Measurements from ENCODE around the gene CNPY1.
"Not testable (repeated sequence)": the region's sequence is repeated elsewhere in the genome, so short reads cannot be mapped to it uniquely, and the experiment has no call there.

The CNPY1 gene

DNA sequence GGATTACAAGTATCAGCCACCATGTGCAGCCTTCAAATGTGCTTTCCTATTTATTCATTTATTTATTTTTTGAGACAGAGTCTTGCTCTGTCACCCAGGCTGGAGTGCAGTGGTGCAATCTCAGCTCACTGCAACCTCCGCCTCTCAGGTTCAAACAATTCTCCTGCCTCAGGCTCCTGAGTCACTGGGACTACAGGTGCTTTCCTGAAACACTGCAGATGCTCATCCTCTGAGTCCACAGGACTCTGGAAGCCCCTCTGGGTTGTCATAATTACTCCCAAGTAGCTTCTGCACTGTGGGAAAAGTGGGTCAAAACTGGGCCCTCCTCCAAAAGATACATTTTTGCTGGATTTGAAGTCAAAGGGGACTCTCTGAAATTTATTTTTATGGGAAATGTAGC, at the start of gene CNPY1:
Gene CNPY1 (minus strand): TSS at position 111 of the 400 bp plus-strand sequence. CDS start 630 bp downstream, outside the sequence.
- not testable (repeated sequence) for DNase-seq

DNA sequence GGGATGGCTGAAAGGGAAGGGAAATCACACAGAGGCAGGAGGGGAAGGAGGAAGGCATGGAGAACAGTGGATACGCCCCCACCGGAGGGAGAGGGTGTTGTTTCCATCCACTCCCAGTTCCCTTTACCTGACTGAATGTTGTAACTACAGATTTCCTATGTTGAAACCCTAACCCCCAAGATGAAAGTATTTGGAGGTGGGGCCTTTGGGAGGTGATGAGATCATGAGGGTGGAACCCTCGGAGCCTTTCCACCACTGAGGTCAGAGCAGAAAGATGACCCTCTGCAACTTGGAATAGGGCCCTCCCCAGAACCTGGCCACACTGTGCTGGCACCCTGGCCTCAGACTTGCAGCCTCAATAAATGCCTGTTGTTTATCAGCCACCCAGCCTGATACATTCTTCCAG, 48.6 kb upstream of the CNPY1 start:
- DNase-seq, result no peak

DNA sequence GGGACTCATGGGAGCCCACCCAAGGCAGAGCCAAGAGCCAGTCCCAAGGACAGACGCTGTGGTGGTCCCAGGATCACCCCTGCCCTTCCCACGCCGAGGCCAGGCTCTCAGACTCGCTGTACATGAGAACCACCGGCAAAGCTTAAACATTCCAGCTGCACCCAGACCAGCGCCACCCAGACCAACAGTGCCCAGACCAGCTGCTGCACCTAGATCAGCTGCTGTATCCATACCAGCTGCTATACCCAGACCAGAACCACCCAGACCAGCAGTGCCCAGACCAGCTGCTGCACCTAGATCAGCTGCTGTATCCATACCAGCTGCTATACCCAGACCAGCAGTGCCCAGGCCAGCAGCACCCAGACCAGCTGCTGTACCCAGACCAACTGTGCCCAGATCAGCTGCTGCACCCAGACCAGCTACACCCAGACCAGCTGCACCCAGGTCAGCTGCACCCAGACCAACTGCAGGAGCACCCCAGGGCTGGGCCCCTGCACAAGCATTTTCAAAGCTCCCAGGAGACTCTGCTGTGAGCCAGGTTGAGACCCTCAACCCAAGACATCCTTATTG, 47.9 kb upstream of the CNPY1 start:
- no peak for DNase-seq

DNA sequence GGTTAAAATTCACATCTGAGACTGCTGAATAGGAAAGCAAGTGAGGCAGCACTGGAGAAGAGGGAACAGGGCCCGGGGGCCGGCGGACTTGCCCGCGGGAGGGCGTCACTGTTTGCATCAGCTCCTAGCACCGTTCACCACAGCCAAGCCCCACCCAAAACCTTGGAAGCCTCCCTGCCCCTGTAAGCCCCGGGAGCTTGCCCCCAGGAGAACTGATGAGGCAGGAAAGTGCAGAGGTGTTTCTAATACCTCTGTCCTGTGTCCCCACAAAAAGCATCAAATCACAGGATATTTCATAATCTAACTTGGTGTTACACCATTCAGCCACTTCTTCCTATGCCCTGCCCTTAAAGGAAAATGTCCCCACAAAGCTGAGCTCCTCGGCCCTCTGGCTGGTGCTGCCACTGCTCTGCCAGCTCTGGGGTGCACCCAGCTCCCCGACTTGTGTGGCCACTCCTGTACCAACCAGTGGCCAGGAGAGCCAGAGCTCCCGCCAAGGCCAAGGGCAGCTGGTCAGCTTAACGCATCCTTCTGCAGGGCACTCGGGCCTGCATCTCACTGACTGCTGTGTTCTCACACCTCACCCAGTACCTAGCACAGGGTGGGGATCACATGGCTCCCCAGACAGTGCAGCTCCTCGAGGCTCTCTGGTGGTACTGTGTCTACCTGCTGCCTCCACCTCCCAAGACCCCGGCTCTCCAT, 47.3 kb upstream of the CNPY1 start:
- no peak for DNase-seq

DNA sequence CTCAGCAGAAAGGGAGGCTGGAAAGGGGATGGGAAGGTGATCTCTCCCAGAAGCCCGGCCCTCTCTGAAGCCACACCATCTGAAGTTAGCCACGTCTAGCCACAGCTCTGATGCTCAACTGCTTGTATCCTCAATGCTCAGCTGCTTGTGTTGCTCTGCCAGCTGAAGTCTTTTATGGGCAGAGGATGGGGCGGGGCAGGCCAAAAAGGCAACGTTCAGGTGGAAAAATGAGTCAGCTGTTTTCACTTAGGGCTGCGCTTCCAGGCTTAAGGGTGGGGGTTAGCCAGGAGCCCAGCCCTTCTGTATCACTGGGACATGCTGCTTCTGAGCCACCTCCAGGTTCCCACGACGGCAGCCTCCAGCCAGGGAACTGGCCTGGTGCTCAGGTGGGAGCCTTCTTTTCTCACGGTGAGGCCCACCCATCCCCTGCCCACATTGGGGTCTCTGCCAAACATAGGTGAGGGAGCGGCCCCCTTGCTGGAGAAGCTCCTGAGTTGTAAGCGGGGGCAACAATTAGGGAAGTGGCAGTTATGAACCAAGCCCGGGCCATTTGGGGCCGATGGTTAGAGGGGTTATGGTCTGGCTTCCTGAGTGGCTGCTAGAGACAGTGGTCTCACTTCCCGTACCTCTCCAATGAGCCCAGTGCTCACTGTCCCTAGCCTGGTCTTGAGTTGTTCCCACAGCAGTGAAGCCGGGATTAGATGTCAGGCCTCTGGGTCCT, 44.9 kb upstream of the CNPY1 start:
- DNase-seq, result no peak

DNA sequence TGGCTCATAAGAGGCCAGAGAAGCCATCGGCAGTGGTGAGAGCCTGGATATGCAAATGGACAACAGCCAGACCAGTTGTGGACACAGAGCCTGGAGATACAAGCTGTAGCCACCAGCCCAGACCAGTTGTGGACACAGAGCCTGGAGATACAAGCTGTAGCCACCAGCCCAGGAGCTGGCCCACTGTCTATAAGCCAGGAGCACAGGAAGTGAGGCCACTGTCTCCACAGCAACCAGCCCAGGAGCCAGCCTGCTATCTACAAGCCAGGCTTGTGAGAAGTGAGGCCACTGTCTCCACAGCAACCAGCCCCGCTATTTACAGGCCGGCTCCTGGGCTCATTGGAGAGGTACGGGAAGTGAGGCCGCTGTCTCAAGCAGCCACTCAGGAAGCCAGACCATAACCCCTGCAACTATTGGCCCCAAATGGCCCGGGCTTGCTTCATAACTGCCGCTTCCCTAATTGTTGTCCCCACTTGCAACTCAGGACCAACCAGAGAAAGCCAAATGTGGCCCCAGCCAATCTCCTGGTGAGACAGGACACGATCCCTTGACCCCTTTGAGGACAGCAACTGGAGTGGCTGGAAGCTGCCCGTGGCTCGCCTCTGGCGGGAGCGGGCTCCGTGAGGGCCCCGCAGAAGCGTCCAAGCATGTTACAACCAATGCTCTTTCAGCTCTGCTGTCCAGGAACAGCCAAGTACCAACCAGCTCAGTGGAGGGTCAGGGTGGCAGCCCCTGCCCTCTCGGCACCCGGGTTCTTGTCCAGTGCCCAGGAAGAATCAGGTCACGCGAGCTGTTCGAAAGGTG, 44.1 kb upstream of the CNPY1 start:
- peak; percentile 4 for DNase-seq

DNA sequence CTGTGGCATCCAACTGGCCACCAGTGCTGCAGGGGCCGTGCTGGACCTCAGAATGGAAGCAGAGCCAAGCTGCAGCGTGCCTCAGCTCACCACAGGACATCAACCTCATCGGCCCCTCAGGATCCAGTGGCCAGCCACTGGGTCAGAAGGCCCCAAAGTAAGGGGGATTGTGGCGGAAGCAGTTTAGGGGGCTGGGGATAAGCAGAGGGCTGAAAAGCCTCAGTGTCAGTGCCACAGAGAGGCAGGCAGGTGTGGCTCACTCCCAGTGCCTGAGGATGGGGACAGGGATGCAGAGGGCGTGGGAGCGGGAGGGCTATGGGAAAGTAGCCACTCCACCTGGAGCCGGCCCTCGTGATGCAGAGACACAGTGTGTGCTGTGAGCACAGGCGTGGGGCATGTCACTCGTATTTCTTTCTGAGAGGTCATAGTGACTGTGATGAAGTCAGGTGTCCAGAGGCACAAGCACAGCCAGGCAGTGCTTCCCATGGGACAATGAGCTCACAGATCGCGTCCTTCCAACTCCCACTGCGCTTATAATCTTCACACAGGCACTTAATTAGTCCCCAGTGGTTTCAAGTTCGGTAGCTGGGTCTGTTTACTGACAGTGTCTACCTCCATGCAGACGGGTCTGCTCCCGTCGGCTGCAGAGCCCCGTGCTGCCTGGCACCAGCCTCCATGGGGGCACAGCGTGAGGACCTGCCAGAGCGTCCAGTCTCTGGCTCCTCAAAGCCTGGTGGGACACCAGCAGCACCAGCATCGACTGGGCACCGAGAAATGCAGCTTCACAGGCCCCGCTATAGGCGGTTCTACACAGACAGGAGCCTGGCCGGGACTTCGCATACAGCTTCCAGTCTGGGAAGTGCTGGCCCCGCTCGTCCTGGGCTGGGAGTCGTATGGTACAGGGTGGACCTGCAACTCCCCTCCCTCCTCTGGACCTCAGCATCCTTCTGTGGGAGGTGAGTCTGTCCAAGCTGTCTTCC, 42.9 kb upstream of the CNPY1 start:
- DNase-seq, result no peak

DNA sequence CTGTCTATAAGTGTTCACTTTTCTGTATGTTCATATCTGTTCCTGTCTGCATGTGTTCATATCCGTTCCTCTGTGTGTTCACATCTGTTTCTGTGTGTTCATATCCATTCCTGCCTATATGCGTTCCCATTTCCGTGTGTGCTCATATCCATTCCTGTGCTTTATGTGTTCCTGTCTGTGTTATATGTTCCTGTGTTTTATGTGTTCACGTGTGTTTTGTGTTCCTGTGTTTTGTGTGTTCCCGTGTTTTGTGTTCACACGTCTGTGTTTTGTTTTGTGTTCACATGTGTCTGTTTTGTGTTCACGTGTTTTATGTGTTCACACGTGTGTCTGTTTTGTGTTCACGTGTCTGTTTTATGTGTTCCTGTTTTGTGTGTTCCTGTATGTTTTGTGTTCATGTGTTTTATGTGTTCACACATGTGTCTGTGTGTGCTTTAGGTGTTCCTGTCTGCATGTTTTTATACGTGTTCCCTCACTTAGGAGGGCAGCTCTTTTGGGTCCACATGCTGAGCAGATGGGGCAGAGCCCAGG, 42.2 kb upstream of the CNPY1 start:
- no peak for DNase-seq

DNA sequence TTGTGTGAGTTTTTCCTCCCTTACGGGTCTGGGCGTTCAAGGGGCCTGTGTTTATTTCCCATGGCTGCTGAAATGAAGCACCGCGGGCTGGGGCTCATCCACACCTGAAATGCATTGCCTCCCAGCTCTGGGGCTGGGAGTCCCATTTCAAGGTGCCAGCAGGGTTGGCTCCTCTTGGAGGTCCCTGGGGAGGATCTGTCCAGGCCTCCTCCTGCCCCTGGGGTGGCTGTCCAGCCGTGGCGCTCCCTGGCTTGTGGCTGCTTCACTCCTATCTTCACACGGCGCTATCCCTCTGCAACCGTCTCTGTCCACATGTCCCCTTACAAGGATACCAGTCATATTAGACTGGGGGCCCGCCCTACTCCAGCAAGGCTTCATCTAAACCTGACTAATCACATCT, 41.1 kb upstream of the CNPY1 start:
- no peak for DNase-seq

DNA sequence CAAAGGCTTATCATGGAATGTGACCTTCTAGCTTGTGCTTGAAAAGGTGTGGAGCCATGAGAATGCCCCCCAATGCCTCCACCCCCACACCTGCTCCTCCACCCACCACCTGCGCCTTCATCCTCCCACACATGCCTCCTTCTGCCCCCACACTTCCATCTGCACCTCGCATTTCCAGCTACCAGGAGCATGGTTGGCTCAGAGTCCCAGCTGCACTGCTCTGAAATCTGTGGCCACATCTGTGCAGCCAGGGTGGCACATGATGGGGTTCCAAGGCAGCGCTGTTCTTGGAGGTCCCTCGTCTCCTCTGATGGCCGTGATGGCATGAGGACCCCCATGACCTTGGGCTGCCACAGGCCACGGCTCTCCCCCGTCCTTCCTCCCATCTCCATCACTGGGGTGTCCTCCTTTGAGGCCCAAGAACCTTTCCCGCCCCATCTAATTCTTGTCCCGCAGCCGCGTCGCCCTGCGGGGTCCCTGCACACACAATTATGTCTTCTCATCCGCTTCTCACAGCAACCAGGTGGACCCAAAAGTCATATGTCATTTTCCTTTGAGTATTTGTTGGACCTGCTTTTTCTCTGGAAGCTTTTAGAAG, 40.6 kb upstream of the CNPY1 start:
- DNase-seq, result no peak

DNA sequence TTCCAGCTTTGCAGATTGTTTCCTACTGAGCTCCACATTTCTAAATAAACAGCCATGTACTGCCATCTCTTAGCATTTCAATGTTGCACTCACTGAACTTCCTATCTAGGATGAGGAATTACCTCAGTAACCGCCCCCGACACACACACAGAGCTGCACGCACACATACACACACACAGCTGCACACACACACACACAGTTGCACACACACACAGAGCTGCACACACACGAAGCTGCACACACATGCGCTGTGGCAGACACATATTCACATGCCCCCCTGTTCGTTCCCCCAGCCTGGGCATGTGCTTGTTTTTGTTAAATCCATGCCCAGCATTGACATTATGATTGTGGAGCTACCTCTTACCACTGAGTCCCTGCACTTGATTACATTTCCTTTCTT, 39.6 kb upstream of the CNPY1 start:
- no peak for DNase-seq

DNA sequence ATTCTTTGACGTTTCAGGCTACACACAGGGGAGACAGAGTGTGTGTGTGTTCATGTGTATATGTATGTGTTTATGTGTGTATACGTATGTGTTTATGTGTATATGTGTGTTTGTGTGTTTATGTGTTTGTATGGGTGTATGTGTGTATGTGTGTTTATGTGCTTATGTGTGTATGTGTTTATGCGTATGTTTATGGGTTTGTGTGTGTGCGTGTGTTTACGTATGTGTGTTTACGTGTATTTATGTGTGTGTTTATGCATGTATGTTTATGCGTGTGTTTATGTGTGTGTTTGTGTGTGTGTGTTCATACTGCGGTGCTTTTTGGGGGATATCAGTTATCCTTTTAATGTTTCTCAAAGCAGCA, 39.2 kb upstream of the CNPY1 start:
- DNase-seq, result no peak

DNA sequence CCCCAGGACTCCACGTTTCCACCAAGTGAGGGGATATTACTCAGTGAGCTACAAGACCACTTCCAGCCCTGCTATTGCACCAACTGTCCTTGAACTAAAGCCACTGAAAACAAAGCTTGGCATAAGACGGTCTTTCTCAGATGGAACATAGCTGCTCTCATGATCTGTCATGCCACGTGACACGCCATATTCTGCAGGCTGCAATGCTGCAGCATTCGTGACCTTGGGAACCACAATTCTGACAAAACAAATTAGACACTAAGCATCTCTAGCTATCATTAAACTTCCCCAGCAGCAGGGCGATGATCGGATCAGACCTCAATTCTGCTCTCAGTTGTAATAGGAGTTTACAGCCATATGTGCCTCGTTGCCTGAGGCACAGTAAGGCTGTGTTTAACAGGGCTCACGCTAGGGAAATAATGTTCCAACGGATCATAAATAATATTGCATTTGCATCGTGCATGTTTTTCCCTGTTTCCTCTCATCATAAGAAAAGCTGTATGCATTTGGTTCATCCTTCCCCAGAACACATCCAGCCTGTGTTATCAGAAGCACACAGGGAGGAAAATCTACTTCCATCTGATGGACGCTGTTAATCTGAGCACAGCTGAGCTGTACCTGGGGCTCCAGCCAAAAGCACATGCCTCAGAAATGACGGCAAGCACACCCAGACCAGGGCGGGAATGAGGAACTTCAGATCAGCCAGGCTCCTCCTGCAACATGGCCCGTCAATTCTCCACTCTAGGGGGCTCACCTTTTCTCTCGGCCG, 38.6 kb upstream of the CNPY1 start:
- no peak for DNase-seq

DNA sequence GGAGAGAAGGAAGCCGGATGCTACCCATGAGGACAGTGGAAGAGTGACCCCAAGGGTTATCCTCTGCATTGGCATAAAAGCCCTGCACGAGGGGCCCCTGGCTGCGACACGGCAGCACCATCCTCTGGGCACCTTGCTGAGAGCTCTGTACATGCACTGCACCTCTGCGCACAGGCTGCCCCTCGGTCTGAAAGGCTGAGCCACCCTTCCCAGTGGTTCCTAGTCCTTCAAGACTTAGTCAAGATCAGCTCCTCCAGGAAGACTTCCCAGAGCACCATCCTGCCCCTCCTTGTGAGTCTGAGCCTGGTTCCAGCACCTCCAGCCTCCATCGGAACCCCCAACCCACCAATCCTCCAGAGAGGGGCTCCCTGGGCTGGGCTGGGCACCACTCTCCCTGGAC, 37.9 kb upstream of the CNPY1 start:
- DNase-seq, result no peak

DNA sequence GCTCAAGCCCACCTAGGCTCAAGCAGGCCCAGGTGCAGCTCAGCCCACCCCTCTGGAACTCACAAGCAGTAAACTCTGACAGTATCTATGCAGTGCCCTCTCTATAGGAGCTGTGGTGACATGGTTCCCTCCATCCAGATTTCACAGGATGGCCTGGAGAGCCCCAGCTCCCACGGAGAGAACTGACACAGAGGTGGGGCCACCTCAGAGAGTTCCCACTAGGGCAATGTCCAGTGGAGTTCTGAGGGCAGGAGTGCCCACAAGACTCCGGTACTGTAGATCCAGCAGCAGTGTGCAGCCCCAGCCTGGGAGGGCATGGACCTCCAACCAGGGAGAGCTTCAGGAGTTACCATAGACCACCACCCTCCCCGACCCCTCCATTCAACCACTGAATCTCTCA, 37.3 kb upstream of the CNPY1 start:
- no peak for DNase-seq

DNA sequence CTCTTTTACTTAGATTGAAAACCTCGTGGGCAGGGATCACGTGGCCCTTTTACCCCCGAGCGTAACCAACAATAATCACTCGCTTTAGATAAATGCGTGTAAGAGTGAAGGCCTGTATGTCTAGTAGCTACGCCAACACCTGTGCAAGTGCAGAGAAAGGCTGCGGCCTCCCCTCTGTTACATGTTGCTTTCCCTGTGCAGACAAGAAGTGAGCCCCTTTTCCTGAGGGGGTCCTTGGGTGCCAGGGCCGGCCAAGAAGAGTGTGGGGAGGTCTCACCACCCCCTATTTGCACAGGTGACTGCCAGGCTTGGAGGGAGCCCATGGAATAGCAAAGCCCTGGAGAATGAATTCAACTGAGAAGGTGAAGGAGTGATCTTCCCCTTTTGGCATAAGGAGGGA, 35.6 kb upstream of the CNPY1 start:
- no peak for DNase-seq

DNA sequence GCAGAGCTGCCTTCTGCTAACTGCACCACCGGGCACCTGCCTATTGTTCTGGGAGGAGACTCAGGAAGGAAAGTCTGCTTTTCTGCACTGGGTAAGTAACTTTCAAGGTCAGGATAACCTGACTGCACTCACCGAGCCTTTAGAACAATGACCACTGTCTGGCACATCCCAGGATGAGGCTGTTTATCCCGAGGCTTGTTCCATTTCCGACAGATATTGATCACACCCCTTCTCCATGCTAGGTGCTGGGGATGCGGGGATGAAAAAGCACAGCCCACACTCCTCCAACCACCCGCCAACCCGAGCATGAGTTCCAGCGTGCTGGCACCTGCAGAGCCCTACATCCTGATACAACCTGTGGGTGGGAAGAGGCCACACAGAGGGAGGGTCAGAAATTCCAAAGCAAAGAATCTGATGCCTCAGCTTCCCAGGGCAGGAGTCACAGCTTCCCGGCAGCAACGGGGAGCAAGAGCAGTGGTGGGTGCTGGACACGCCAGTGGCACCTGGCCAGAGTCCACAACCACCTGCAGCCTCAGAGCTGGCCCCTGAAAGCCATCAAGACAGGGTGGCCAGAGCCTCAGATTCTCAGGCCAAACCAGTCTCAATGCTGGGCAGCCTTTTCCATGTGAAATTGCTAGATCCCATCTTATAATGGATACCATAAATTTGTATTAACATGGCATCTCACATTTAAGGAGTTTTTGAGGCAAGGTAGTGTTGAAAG, 34.9 kb upstream of the CNPY1 start:
- no peak for DNase-seq

DNA sequence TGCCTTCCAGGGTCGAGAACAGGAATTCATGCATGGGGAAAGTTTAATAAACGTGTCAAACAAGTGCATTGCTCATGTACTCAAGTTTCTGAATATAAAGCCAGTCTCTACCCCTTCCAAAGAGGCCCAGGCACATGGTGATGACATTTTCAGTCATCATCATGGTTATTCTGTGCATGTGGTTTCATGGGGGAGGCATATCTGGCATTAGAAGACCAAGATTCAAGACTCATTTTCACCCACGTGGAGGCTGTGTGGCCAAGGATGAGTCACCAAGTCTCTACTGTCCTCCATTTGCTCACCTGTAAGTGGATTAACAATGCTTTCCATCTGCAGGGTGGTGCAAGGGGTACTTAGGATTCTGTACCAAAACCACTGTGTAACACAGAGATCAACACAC, 34.0 kb upstream of the CNPY1 start:
- no peak for DNase-seq

DNA sequence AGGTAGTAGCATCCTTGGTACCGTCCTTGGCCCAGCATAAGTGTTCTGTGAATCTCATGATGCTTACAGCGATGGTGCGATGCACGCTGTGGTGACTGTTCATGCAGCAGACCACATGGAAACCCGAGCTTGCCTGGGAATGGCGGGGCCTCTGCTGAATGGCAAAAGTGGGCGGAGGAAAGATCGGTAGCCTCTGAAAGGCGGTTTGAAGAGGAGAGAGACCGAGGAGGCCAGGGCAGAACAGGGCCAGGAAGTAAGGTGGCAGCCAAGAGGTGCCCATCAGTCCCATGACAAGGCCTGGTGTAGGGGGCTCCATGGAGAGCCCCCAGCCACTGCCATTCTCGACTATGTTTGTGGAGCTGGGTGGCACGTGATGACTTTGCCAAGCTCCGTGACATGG, 33.2 kb upstream of the CNPY1 start:
- DNase-seq, result no peak

DNA sequence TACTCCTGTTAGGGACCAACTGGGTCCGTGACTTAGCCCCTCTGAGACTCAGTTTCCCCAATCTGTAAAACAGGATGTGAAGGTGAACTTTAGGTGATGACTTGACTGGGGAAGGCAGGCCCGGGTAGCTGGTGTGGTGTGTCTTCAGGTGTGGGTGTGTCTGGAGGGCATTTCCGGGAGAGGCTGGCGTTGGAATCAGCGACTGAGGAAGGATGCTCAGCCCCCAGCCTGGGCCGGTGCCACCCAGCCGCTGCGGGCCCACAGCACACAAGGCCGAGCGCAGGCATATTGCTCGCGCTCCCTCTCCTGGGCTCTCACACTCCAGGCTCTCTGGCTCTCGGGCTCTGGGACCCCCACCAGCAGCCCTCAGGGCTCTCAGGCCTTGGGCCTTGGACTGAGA, 31.7 kb upstream of the CNPY1 start:
- DNase-seq, result no peak
